ENCODE measurements around the gene LRP1.

LRP1 gene

DNA sequence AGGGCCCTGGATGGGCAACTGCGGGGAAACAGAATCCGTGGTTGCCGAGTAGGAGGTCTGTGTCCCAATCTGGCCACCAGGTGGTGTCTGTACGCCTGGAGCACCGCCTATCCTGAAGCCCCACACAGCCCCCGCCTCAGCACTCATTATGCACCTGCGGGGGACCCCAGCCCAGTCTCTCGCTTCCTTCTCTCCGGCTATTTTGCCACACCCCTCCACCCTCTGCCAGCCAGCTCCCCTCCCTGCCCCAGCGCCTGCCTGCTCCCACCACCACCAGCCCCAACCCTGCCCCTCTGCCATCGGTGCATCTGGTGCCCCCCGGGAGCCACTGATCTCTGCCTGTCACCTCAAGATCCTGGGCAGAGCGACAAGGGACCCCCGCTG is 86.1 kb downstream of the LRP1 start:
- DNase-seq = peak; percentile 38

DNA sequence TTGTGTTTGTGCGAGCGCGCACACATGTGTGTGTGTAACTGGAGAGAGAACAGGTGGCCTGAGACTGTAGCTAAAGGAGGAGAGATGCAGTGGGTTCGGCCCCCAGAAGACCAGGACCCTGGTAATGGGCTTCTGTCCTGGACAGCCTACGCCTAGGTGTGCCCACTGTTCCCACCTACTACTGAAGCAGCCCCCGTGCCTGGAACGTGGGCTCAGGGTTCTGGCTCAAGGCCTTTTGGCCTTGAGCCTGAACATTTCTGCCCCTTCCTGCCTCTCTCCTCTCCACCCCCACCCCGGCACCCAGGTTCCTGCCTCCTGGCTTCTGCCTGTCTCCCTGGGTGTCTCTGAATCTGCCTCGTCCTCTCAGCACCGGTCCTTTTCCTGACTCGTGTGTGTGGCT is 86.8 kb downstream of the LRP1 start:
- DNase-seq = no peak

DNA sequence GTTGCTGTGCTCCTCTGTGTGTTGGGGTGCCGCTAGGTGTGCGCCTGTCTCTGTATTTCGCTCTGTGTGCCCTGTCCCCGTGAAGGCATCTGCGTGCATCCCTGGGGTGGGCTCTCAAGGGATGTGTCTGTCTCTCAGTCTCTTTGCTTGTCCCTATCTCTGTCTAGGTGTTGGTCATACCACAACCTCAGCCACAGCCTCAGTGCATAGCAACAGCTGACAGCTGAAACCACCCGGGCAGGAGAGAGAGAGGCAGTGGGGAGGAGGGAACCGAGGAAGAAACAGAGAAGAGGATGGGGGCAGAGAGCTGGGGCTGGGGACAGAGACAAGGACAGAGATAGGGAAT is 87.4 kb downstream of the LRP1 start:
- no peak for DNase-seq

DNA sequence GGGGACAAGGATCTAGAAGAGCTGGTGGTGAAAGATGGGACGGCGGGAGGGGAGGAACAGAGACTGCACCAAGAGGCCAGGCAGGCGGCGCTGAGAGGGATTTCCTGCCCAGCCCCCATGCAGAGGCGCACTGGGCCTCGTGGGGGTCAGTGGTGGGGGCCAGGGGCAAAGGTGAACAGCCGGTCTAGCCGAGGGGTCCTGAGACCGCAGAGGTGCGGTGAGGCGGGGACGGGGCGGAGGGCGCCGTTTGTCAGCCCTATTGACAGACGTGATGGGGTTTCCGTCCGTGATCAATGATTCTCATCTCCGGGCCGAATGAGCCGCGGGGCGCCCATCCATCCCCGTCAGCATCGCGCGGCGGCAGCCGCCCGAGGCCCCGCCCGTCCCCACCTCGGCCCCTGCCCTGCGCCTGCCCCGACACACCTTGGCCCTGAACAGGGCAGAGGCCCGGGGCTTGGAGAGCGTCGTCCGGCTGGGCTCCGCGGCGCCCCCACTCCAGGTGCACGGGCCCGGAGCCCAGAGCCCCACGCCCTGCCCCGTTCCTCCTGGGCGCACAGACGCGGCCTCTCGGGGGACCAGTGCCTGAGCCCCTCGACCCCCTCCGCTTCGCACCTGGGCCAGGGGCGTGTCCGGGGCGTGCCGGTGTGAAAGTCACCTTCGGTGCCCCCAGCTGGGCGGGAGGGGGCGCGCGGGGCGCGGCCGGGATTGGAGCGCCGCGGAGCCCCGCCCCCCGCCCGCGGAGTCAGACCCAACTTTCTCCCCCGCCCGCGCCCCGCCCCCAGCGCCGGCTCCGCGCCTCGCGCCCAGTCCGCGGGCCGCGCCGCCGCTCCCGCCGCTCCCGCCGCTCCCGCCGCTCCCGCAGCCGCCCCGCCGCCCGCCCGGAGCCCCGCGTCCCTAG is 88.0 kb downstream of the LRP1 start, which contains the start of gene NXPH4:
Gene NXPH4, plus strand, starts transcription at position 781 of the 898 bp plus-strand sequence. CDS start 176 bp downstream, outside the sequence.
- DNase-seq = no peak

DNA sequence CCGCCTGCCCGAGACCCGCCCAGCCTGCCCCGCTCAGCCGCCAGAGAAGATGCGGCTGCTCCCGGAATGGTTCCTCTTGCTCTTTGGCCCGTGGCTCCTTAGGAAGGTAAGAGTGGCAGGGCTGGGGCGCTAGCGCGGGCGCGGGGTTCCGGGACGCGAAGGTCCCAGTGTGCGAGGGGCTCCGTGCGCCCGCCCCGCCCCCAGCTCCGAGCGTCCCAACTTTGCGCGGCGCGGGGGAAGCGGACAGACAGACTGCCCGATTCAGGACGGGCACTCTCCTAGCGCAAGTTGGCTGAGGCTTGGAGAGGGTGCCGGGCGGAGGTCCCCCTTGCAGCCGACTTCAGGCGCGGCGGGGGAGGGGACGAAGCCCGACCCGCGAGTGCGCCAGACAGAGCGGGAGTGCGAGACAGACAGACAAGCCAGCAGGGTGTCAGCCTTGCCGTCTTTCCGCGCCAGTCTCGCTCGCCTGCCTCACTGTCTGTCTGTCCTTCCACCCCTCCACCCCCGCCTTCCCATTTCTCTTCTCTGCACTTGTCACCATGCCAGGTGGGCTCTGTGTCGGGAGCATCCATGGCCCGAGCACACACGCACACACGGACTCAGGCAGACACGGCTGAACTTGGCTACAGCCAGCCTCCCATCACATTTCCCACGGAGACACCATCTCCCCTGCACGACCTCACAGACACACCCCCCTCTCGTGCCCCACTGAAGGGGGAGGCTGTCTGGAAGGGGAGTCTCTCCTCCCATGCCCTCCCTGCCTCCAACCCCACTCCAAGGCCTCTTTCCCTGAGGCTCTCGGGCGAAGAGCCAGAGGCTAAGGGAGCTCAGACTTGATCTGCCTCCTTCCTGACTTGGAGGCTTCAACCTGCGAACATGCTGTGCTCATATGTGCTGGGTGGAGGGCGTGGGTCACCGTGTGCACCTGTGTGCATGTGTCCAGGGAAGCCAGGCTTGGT is 88.9 kb downstream of the LRP1 start:
- DNase-seq = no peak

DNA sequence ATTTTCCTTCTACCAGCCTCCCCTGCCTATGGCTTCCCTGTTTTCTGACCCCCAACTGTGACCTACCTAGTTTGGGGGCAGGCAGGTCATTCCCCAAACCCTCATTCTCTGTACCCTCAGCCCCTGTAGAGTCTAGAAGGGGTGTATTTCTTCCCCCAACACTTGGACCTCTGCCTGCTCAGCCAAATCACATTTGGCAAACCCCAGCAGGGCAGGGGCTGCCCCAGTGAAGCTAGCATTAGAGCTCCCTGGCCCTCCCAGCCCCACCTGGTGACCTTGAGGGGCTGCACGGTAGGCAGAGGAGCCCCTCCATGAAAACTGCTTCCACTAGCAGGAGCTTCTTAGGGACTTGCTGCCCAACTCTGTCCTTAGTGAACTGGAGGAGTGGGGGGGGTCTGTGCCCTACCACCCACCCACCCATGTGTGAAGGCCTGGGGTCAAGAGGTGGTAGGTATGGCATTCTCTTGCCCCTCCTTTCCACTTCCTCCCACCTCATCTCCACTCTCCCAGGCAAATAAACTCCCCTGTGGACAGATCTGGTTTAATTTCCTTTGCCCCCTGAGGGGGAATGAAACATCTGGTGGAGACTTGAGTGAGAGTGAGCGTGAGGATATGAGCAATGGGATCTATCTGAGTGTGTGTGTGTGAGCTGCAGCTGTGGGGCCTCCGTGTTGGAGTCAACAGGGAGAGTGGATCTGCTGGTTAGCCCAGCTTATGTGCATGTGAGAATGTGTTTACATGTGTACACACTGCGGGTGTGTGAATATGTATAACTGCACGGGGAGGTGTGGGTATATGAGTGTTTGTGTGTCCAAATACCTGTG is 90.0 kb downstream of the LRP1 start:
- DNase-seq = no peak

DNA sequence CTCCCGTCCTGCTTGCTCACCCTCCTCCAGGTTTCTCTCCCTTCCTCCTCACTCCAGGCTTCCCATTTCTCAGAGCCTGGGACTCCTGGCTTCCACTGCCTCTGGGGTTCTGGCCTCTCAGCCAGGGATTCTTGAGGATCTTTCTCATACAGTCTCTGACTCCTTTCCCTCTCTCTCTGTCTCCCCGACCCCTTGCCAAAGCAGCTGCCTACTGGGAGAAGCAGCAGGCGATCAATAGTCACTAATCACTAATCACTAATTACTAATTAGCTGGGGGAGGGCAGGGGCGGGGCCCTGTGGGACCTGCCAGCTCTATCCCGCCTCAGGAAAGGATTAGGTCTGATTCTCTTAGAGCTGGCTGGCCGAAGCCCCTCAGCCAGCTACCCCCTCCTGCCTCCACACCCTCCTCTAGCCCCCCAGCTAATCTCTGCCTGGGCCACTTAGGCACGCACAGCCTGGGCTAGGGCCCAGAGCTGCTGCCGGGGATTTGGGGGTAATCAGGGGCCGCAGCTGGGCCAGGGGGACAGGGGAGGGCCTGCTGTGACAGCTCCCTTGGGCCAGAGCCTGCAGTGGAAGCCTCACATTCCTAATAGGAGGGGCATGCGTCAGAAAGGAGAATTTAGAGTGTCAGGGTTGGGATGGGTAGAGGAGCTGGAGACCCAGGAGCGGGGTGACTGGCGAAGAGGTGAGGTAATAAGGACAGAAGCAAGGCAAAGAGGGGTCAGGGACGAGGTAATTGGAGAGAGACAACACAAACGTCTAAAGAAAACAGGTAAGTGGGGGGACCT is 91.1 kb downstream of the LRP1 start:
- no peak for DNase-seq

DNA sequence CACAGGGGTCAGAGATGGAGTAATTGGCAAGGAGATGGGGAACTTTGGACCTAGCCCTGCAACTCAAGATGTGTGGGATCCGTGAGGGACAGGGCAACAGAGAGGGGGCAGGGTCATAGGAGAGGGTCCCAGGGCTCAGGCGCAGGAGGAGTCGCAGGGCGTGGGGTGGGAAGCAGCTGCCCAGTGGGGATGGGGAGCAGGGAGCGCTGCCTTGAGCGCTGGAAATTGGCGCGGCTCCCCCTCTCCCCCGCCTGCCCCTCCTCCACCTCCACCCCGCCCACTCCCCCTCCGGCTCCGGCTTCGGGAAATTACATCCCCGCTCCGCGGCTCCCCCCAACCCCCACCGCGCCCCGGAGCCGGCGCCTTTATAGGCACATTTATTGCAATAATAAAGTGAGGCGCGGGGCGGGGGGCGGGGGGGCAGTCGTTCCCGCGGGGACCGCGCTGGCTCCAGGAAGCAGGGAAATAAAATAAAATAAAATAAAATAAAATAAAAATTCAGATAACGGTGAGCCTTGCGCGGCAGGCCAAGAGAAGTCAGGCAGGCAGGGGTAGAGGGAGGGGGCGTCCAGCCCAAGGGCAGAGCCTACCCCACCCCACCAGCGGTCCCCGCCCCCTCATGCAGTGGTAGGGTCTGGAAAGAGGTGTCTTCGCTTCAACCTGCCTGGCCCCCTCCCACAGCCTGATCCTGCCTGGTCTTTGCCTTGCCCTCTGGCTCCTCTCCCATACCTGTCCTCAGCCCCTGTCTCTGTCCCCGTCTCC is 91.9 kb downstream of the LRP1 start:
- no peak for DNase-seq

DNA sequence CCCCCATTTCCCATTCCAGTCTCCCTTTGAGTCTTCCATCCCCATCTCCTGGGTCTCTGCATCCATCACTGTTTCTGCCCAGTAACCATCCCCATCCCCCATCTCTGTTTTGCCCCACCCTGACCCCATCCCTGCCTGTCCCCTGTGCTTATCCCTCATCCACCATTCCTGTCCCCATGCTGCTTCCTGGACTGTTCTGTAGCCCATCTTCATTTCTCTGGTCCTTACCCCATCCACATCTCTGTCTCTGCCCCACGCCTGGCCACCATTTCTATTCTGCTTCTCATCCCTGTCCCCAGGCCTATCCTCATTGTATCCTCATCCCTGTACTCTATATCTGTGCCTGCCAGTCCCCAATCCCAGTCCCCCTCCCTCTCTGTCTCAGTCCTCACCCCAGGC is 92.5 kb downstream of the LRP1 start:
- no peak for DNase-seq

DNA sequence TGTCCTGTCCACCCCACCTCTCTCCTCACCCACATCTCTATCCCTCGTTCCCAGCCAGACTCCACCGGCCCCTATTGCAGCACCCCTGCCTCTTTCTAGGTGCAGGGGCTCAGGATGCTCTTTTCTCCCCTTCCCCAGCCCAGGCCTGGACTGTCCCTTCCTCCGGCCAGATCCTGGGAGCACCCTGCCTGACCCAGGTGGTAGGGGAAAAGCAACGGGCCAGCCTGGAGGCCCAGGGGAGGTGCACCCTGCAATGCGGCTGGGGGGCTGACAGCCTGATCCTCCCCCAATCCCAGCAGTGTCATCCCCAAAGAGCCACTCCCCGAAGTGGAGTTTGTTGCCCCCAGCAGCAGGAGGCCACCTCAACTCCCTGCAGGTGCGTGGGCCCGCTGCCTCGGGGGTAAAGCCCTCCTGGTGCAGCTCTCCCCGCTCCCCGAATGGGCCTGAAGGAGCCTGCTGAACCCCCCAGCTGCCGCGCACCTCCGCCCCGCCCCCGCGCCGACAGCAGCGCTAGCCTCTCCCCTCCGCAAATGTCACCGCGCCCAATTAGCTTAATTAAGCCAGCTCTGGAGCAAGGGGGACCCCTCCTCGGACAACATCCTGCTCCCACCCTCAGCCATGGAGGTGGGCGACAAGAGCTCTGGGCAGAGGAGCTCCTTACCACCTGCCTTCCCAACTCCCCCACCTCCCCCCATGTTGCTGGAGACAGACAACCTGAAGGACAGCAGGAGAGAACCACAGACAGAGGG is 93.1 kb downstream of the LRP1 start:
- DNase-seq = no peak

DNA sequence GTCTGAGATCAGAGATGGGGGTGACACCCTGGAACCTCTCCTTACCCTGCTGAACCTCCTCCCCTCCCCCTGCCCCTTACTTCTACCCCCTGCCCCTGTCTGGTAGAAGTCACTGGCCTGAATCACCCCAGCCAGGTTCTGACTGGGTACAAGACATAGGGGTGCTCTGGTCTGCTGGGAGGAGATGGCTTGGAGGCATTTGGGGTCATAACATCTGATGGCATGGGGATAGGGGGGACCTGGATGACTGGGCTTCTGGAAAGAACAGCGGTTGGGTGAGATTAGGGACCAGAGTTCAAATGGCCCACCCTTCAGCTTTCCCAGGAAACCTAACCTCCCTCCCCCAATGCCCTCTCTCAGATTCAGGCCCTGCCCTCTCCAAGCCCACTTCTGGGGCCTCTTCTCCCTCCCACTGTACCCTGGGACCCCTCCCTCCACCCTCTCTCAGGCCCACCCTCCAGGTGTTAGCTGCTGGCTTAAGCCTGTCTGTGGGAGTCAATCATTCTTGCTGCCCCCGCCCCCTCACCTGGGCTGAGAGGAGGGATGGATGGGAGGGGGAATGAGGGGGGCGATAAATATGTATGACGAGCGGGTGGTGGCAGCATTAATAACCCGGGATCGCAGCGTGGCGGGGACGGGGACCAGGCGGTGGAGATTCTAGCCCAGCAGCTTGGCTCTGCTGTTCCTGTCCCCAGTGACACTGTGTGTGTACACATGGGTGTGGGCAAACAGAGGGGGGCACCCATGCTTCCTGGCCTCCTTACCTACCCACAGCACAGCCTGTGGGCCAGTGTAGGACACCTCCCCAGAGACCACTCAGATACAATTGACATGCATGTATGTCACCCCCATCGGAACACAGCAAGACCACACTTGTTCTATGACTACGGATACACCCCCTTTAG is 94.3 kb downstream of the LRP1 start:
- no peak for DNase-seq

DNA sequence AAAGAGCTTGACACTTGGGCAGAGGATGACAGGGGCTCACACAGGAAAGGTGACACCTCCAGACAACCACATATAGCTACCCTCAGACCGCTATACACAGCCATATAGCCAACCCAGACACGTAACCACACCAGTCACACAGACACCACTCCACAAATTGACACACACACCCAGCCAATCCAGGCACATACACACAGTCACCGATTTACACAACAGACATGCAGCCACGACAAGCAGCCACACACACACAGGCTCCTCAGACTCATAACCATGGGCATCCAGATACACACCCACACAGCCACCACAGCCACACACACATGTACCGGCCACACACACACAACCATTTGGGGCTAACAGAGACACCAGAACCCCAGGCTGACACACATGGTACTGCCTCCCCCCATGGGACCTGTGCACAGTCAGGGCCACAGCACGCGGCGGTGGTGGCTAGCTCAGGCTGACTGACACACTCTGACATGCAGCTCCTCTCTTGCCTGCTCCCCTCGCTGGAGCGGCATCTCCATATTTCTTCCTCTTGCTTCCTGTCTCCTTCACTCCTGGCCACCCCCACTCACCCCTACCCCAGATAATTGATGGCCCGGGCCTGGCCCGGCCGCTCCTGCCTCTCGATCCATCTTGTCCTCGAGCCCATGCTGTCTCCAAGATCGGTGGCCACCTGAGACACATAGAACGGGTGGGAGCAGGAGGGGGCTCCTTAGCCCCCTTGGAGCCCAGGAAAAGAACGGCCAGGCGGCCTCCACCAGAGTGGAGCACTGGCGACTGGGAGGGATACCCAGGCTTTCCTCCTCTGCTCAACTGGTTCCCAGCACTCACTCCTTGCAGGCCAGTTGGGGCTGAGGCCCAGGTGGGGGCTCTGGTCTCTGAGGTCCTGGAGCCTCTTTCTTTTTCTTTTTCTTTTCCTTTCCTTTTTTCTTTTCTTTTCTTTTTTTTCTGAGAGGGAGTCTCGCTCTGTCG is 95.2 kb downstream of the LRP1 start:
- DNase-seq = no peak

DNA sequence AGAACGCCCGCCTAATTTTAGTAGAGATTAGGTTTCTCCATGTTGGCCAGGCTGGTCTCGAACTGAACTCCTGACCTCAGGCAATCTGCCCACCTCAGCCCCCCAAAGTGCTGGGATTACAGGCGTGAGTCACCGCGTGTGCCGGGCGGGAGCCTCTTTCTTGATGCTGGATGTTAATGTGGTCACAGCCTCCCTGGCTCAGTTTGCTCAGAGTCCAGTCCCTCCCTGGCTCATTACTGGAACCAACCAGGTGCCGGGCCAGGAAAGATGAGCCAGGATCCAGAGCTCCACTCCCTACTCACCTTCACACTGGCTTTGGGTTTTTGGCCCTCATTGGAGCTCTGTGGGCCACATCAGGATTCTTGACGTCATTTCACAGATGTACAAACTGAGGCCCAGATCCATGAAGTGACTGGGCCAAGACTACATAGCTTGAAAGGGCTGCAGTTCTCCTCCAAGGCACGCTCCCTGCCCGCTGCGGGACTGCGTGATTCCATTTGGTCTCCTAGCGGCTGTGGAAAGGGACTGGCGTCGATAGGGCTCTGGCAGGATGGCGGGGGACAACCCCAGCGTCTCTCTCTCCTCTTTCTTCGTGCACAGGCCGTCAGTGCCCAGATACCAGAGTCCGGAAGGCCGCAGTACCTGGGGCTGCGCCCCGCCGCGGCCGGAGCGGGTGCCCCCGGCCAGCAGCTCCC is 96.1 kb downstream of the LRP1 start:
- DNase-seq = no peak

DNA sequence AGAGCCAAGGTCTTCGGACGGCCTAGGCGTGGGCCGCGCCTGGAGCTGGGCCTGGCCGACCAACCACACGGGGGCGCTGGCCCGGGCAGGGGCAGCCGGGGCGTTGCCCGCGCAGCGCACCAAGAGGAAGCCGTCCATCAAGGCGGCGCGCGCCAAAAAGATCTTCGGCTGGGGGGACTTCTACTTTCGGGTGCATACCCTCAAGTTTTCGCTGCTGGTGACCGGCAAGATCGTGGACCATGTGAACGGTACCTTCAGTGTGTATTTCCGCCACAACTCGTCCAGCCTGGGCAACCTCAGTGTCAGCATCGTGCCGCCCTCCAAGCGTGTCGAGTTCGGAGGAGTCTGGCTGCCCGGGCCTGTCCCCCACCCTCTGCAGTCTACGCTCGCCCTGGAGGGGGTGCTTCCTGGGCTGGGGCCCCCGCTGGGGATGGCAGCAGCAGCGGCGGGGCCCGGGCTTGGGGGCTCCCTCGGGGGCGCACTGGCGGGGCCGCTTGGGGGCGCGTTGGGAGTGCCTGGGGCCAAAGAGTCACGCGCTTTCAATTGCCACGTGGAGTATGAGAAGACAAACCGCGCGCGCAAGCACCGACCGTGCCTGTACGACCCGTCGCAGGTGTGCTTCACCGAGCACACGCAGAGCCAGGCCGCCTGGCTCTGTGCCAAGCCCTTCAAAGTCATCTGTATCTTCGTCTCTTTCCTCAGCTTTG is 96.8 kb downstream of the LRP1 start:
- DNase-seq = no peak

DNA sequence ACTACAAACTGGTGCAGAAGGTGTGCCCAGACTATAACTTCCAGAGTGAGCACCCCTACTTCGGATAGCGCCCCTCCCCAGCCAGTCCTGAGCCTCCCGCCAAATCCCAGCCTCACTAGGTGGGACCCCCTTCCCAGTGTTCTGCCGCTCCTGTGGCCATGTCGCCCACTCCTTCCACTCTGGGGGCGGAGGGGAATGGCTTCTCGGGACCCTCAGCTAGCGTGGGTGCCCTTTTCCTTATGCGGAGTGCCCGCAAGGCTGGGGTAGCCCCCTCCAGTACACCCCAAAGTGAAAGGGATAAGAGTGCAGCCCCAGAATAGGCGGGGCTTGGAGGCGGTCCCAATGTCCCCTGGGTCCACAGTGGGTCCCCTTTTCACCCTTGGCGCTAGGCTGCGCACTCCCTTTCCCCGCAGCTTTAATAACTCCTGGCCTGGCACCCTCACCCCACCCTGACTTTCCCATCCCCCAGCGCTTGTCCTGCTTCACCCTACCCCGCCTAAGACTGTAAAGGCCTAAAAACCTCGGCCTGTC is 97.5 kb downstream of the LRP1 start:
- DNase-seq = no peak

DNA sequence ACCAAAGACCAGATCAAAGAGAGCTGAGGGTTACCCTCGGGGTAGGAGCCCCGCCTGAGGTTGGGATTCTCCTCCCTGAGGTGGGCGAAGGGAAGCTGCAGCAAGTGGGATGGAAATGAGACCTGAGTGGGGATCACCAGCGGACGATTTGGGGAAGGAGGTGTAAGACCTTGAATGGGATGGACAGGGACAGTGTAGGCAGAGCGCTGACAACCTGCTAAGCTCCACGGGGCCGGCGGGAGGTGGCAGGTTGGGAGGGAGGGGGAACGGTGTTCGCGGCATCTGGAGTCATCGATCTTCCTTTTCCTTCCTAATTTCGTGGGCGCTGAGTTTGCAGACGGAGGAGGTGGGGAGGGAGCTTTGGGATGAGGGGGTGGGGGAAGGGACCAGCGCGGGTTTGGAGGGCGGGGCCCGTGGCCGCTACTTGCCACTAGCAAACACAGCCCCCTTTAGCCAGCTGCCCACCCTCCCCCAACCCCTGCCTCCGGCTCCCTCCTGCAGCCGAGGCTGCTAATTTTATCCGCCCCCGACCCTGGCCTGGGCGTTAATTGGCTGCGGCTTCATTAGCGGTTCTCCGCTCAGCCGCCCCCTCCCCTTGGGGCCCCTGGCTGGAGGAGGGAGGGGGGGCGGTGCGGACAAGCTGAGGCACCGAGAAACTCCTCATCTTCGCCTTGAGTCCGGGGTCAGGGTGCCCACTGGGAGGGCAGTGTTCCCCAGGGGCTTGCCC is 98.5 kb downstream of the LRP1 start:
- no peak for DNase-seq
